Smooth muscle cell of the brain vasculature (primary cell): ENCODE data around the gene GPR137B.
"Not testable (repeated sequence)": the region's sequence is repeated elsewhere in the genome, so short reads cannot be mapped to it uniquely, and the experiment has no call there.

Experiments
- DNase-seq: peaks from one replicate; pipeline ENCODE4 v3.0.0-alpha.2; 2012; ENCODE audit warnings: low read depth, low spot score

Gene GPR137B

GRCh38 chr1:236188084-236188483, 45.7 kb downstream of the GPR137B start:
- not testable (repeated sequence) for DNase-seq

- DNase-seq: no peak
Measured at GRCh38 chr1:236193184-236193583, 50.8 kb downstream of the GPR137B start.

GRCh38 chr1:236200925-236201324, 58.6 kb downstream of the GPR137B start:
- DNase-seq: no peak

- no peak for DNase-seq
Measured at GRCh38 chr1:236201786-236202185, 59.4 kb downstream of the GPR137B start.

- DNase-seq: no peak
Measured at GRCh38 chr1:236204039-236204438, 61.7 kb downstream of the GPR137B start.

- no peak for DNase-seq
Measured at GRCh38 chr1:236204656-236205055, 62.3 kb downstream of the GPR137B start.

- no peak for DNase-seq
Measured at GRCh38 chr1:236206548-236206947, 64.2 kb downstream of the GPR137B start.

GRCh38 chr1:236207121-236207520, 64.8 kb downstream of the GPR137B start:
- DNase-seq: no peak

- DNase-seq: no peak
Measured at GRCh38 chr1:236207569-236207968, 65.2 kb downstream of the GPR137B start.

- no peak for DNase-seq
Measured at GRCh38 chr1:236209185-236209584, 66.8 kb downstream of the GPR137B start.

- no peak for DNase-seq
Measured at GRCh38 chr1:236209713-236210112, 67.4 kb downstream of the GPR137B start.

GRCh38 chr1:236211815-236212214, 69.5 kb downstream of the GPR137B start:
- no peak for DNase-seq

- no peak for DNase-seq
Measured at GRCh38 chr1:236213534-236213933, 71.2 kb downstream of the GPR137B start.

GRCh38 chr1:236214761-236215160, 72.4 kb downstream of the GPR137B start:
- DNase-seq: no peak

GRCh38 chr1:236220473-236220872, 78.1 kb downstream of the GPR137B start:
- DNase-seq: no peak

GRCh38 chr1:236222632-236223031, 80.3 kb downstream of the GPR137B start:
- no peak for DNase-seq

- DNase-seq: no peak
Measured at GRCh38 chr1:236228411-236228810, 86.1 kb downstream of the GPR137B start.

- no peak for DNase-seq
Measured at GRCh38 chr1:236235116-236235515, 92.8 kb downstream of the GPR137B start.

GRCh38 chr1:236239092-236239585, 96.8 kb downstream of the GPR137B start:
- no peak for DNase-seq

- DNase-seq: no peak
Measured at GRCh38 chr1:236240675-236241074, 98.3 kb downstream of the GPR137B start.

- DNase-seq: no peak
Measured at GRCh38 chr1:236242568-236242967, 100.2 kb downstream of the GPR137B start.

GRCh38 chr1:236247286-236247685, 104.9 kb downstream of the GPR137B start:
- no peak for DNase-seq

GRCh38 chr1:236251587-236251986, 109.2 kb downstream of the GPR137B start:
- DNase-seq: no peak

GRCh38 chr1:236253119-236253518, 110.8 kb downstream of the GPR137B start:
- DNase-seq: no peak
